Trophoblast cell (in vitro differentiated cells and primary cell): ENCODE measurements around the gene CFAP300.

Experiments
- DNase-seq, 2 donors: peaks; one replicate each; pipeline ENCODE4 v3.0.0-alpha.2; 2016
- H2AFZ ChIP-seq: 2 replicates; pipeline ENCODE4 v1.6.1; 2013; ENCODE audit warnings: low read length, moderate library complexity, mild to moderate bottlenecking; ENCODE audit not compliant: insufficient read depth, poor library complexity
- H2AK5ac ChIP-seq: 2 replicates; pipeline ENCODE4 v1.6.1; 2013; ENCODE audit warnings: mild to moderate bottlenecking, low read length
- H2BK120ac ChIP-seq: 2 replicates; pipeline ENCODE4 v1.6.1; 2013; ENCODE audit warnings: low read length, mild to moderate bottlenecking, moderate library complexity; ENCODE audit not compliant: insufficient read depth, poor library complexity
- H2BK12ac ChIP-seq: 2 replicates; pipeline ENCODE4 v1.6.1; 2013; ENCODE audit warnings: mild to moderate bottlenecking, low read length, moderate library complexity
- H2BK5ac ChIP-seq: 2 replicates; pipeline ENCODE4 v1.6.1; 2013; ENCODE audit warnings: low read length, low read depth, moderate library complexity, mild to moderate bottlenecking; ENCODE audit not compliant: poor library complexity
- H3K14ac ChIP-seq: 2 replicates; pipeline ENCODE4 v1.6.1; 2013; ENCODE audit warnings: mild to moderate bottlenecking, low read length
- H3K18ac ChIP-seq: 2 replicates; pipeline ENCODE4 v1.6.1; 2013; ENCODE audit warnings: mild to moderate bottlenecking, low read length
- H3K23ac ChIP-seq: 2 replicates; pipeline ENCODE4 v1.6.1; 2013; ENCODE audit warnings: low read length
- H3K27ac ChIP-seq: 2 replicates; pipeline ENCODE4 v1.5.1; 2013; ENCODE audit warnings: low read depth, mild to moderate bottlenecking, inconsistent platforms, low read length, moderate library complexity
- H3K27me3 ChIP-seq: 2 replicates; pipeline ENCODE4 v1.6.1; 2013; ENCODE audit warnings: inconsistent platforms, mild to moderate bottlenecking, low read length, moderate library complexity; ENCODE audit not compliant: insufficient read depth
- H3K36me3 ChIP-seq, 2 experiments: 1 replicate in 1 of 2; 2 replicates in 1 of 2; pipeline ENCODE4 v1.6.1; 2013; ENCODE audit warnings: low read length in 2 of 2, mild to moderate bottlenecking in 2 of 2, moderate library complexity in 1 of 2; ENCODE audit not compliant: insufficient read depth in 2 of 2, control insufficient read depth in 1 of 2
- H3K4ac ChIP-seq: 2 replicates; pipeline ENCODE4 v1.6.1; 2013; ENCODE audit warnings: low read depth, mild to moderate bottlenecking, low read length, moderate library complexity
- H3K4me1 ChIP-seq, 2 experiments: 1 replicate in 1 of 2; 2 replicates in 1 of 2; pipeline ENCODE4 v1.6.1; 2013; ENCODE audit warnings: low read length in 2 of 2, mild to moderate bottlenecking in 2 of 2, moderate library complexity in 1 of 2; ENCODE audit not compliant: insufficient read depth in 2 of 2, control insufficient read depth in 1 of 2
- H3K4me2 ChIP-seq: 2 replicates; pipeline ENCODE4 v1.6.1; 2013; ENCODE audit warnings: inconsistent platforms, mild to moderate bottlenecking, low read length, moderate library complexity
- H3K4me3 ChIP-seq: 2 replicates; pipeline ENCODE4 v1.5.1; 2013; ENCODE audit warnings: mild to moderate bottlenecking, low read depth, low read length, inconsistent platforms
- H3K79me1 ChIP-seq: one replicate; pipeline ENCODE4 v1.6.1; 2013; ENCODE audit warnings: low read length
- H3K79me2 ChIP-seq: 2 replicates; pipeline ENCODE4 v1.6.1; 2013; ENCODE audit warnings: low read length, mild to moderate bottlenecking; ENCODE audit not compliant: control insufficient read depth, insufficient read depth, poor library complexity
- H3K9ac ChIP-seq: 2 replicates; pipeline ENCODE4 v1.6.1; 2013; ENCODE audit warnings: mild to moderate bottlenecking, low read length
- H3K9me3 ChIP-seq: 2 replicates; pipeline ENCODE4 v1.6.1; 2013; ENCODE audit warnings: low read depth, mild to moderate bottlenecking, control low read depth, inconsistent platforms, low read length; ENCODE audit not compliant: insufficient read depth
- H4K12ac ChIP-seq: 2 replicates; pipeline ENCODE4 v1.6.1; 2013; ENCODE audit warnings: low read depth, mild to moderate bottlenecking, low read length, moderate library complexity
- H4K8ac ChIP-seq: 2 replicates; pipeline ENCODE4 v1.6.1; 2013; ENCODE audit warnings: low read depth, mild to moderate bottlenecking, low read length, moderate library complexity
- H4K91ac ChIP-seq: one replicate; pipeline ENCODE4 v1.6.1; 2013; ENCODE audit warnings: low read depth, mild to moderate bottlenecking, low read length, moderate library complexity
- WGBS: extraction: QIAGEN DNeasy Blood & Tissue Kit; methylation state at CpG from one replicate; pipeline ENCODE4 v1.1.7; 2013; ENCODE audit warnings: missing lambda C conversion rate; ENCODE audit not compliant: insufficient read length, insufficient coverage; ENCODE audit errors: extremely low coverage; 5-methylcytosine and 5-hydroxymethylcytosine counted together

The CFAP300 gene

GRCh38 chr11:102114032-102114431 is 66.8 kb downstream of the CFAP300 start:
- DNase-seq = no peak
- H3K79me1 ChIP-seq = peaks cover 26% of the 10 kb centered on the region
- no peak overlapping the region for H3K9ac ChIP-seq
- no peak overlapping the region for H4K8ac ChIP-seq
- H3K9me3 ChIP-seq = no peaks in the 10 kb centered on the region
- H3K4ac ChIP-seq = peak overlapping the region; percentile 99
- H3K18ac ChIP-seq = no peak overlapping the region
- peak overlapping the region; percentile 43 for H3K27ac ChIP-seq
- H3K4me2 ChIP-seq = peak overlapping the region; percentile 42
- H3K23ac ChIP-seq = no peak overlapping the region
- H3K4me3 ChIP-seq = no peak overlapping the region
- peaks cover 23% of the 10 kb centered on the region for H3K79me2 ChIP-seq
- no peak overlapping the region for H2AK5ac ChIP-seq
- peaks cover 3 to 5% of the 10 kb centered on the region in 2 experiments for H3K4me1 ChIP-seq
- no peak overlapping the region for H3K14ac ChIP-seq
- no peak overlapping the region for H2BK12ac ChIP-seq
- peak overlapping the region; percentile 43 for H2BK120ac ChIP-seq
- no peaks in the 10 kb centered on the region for H3K27me3 ChIP-seq
- H2AFZ ChIP-seq = no peak overlapping the region
- no peak overlapping the region for H2BK5ac ChIP-seq
- peak overlapping the region; percentile 75 for H4K12ac ChIP-seq
- H4K91ac ChIP-seq = no peak overlapping the region
- peaks cover 2 to 7% of the 10 kb centered on the region in 2 experiments for H3K36me3 ChIP-seq
- no CpG with 5 or more reads among the region's 4 CpGs for WGBS

- no peak overlapping the region for H3K23ac ChIP-seq
- no peak overlapping the region for H3K9ac ChIP-seq
- H2BK12ac ChIP-seq = no peak overlapping the region
- no peak overlapping the region for H4K12ac ChIP-seq
- H3K27me3 ChIP-seq = no peaks in the 10 kb centered on the region
- no peak overlapping the region for H2AK5ac ChIP-seq
- no peak overlapping the region for H2BK120ac ChIP-seq
- peaks cover 17% of the 10 kb centered on the region for H3K79me1 ChIP-seq
- peaks cover 2 to 9% of the 10 kb centered on the region in 2 experiments for H3K36me3 ChIP-seq
- no peak overlapping the region for H2BK5ac ChIP-seq
- H2AFZ ChIP-seq = no peak overlapping the region
- no peak overlapping the region for H3K18ac ChIP-seq
- H3K79me2 ChIP-seq = peaks cover 19% of the 10 kb centered on the region
- no peak overlapping the region for H4K8ac ChIP-seq
- H4K91ac ChIP-seq = no peak overlapping the region
- peaks cover 2 to 3% of the 10 kb centered on the region in 2 experiments for H3K4me1 ChIP-seq
- H3K9me3 ChIP-seq = no peaks in the 10 kb centered on the region
- no peak overlapping the region for H3K14ac ChIP-seq
- no peak for DNase-seq
- no peak overlapping the region for H3K4ac ChIP-seq
- H3K4me2 ChIP-seq = no peak overlapping the region
- no peak overlapping the region for H3K4me3 ChIP-seq
- peak overlapping the region; percentile 32 for H3K27ac ChIP-seq
These were observed 68.3 kb downstream of the CFAP300 start for GRCh38 chr11:102115557-102115956.

GRCh38 chr11:102116453-102117205 is 69.4 kb downstream of the CFAP300 start:
- H3K18ac ChIP-seq = no peak overlapping the region
- no peak overlapping the region for H4K12ac ChIP-seq
- H2BK120ac ChIP-seq = no peak overlapping the region
- H2AFZ ChIP-seq = no peak overlapping the region
- H4K91ac ChIP-seq = no peak overlapping the region
- no peak overlapping the region for H3K4ac ChIP-seq
- H3K79me1 ChIP-seq = peaks cover 8% of the 10 kb centered on the region
- H3K9me3 ChIP-seq = no peaks in the 10 kb centered on the region
- H3K27me3 ChIP-seq = no peaks in the 10 kb centered on the region
- H3K36me3 ChIP-seq = peaks cover 5 to 13% of the 10 kb centered on the region in 2 experiments
- H3K79me2 ChIP-seq = peaks cover 17% of the 10 kb centered on the region
- no peak overlapping the region for H4K8ac ChIP-seq
- no peak for DNase-seq
- H3K23ac ChIP-seq = no peak overlapping the region
- peak overlapping the region; percentile 20 for H3K27ac ChIP-seq
- no peak overlapping the region for H2AK5ac ChIP-seq
- H3K4me2 ChIP-seq = no peak overlapping the region
- peaks cover 2 to 3% of the 10 kb centered on the region in 2 experiments for H3K4me1 ChIP-seq
- no peak overlapping the region for H2BK5ac ChIP-seq
- H3K9ac ChIP-seq = no peak overlapping the region
- H3K4me3 ChIP-seq = no peak overlapping the region
- no peak overlapping the region for H2BK12ac ChIP-seq
- no peak overlapping the region for H3K14ac ChIP-seq
- no CpG with 5 or more reads among the region's 2 CpGs for WGBS

- Histone ChIP-seq H3K23ac (no peak overlapping the region), H2AK5ac (no peak overlapping the region), H2BK12ac (no peak overlapping the region), H4K91ac (no peak overlapping the region), H2AFZ (no peak overlapping the region), H3K4me1 (peaks cover 2 to 5% of the 10 kb centered on the region in 2 experiments), H2BK120ac (no peak overlapping the region), H3K27me3 (no peaks in the 10 kb centered on the region), H3K27ac (no peak overlapping the region), H3K4ac (peak overlapping the region; percentile 97), H3K9ac (no peak overlapping the region), H3K9me3 (no peaks in the 10 kb centered on the region), H3K4me2 (no peak overlapping the region), H3K79me2 (peaks cover 22% of the 10 kb centered on the region), H3K36me3 (peaks cover 8 to 13% of the 10 kb centered on the region in 2 experiments), H3K14ac (no peak overlapping the region), H3K4me3 (no peak overlapping the region), H4K12ac (no peak overlapping the region), H2BK5ac (no peak overlapping the region), H3K18ac (no peak overlapping the region), H3K79me1 (peaks cover 3% of the 10 kb centered on the region), H4K8ac (no peak overlapping the region)
- no CpG with 5 or more reads among the region's 4 CpGs for WGBS
- no peak for DNase-seq
These were observed 70.4 kb downstream of the CFAP300 start for GRCh38 chr11:102117472-102118113.
